ENCODE results near the gene GULP1. TPM values are rescaled to one million over a fixed set of nuclear protein-coding genes. Genes with fewer than 3 reads are reported as not detected.
A peak's percentile ranks its signal among the peaks of the same experiment; 100 is the strongest.

GULP1 gene
- polyA plus RNA-seq, 1 donor (not counting 4 experiments of a cell fraction or from before 2014, with no cell fraction given): 11.7 TPM

DNA sequence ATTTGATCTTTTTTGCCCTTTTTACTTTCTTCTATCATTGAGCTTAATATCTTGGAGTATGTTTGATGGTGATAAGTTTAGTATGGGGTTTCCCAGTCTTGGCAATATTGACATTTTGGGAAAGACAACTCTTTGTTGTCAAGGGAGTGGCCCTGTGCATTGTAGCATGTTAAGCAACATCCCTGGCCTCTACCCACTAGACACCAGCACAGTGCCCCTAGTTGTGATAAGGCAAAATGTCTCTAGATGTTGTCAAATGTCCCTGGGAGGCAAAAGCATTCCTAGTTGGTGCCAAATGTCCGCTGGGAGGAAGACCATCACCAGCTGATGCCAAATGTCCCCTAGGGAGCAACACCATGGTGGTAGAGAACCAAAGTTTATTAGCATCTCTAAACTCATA is 28.2 kb downstream of the GULP1 start:
- Histone ChIP-seq H3K79me2 (ENCODE audit: control insufficient read depth, insufficient read depth, low read length) (no peaks in the 10 kb centered on the region), H3K9me1 (ENCODE audit: control insufficient read depth, extremely low read depth, insufficient read depth, low read length) (no peaks in the 10 kb centered on the region), H3K9me3 (ENCODE audit: control insufficient read depth, low read depth, low read length) (no peaks in the 10 kb centered on the region), H3K27me3 (ENCODE audit: control insufficient read depth, extremely low read depth, insufficient read depth, low read length) (no peaks in the 10 kb centered on the region), H4K20me1 (ENCODE audit: control insufficient read depth, extremely low read depth, insufficient read depth, low read length) (no peaks in the 10 kb centered on the region), H3K4me3 (ENCODE audit: control insufficient read depth in 2 of 3, extremely low read depth in 1 of 3, insufficient read depth in 2 of 3, low read depth in 1 of 3, low read length in 3 of 3) (no peak overlapping the region), H3K9ac (ENCODE audit: control insufficient read depth, extremely low read depth, insufficient read depth, low read length) (no peak overlapping the region), H3K27ac (ENCODE audit: control insufficient read depth, insufficient read depth, low read length) (no peak overlapping the region), H3K4me1 (ENCODE audit: control insufficient read depth, extremely low read depth, insufficient read depth, low read length) (no peaks in the 10 kb centered on the region), H3K36me3 (ENCODE audit: control insufficient read depth in 2 of 2, extremely low read depth in 1 of 2, insufficient read depth in 2 of 2, low read length in 2 of 2) (no peaks in the 10 kb centered on the region), H3K4me2 (ENCODE audit: control insufficient read depth, extremely low read depth, insufficient read depth, low read depth, low read length) (no peak overlapping the region), H2AFZ (ENCODE audit: control insufficient read depth, low read length) (no peak overlapping the region)
- FAIRE-seq: peak; percentile 41
- DNase-seq (ENCODE audit: low read depth, low spot score): no peak
- TF ChIP-seq, protein P1, sequence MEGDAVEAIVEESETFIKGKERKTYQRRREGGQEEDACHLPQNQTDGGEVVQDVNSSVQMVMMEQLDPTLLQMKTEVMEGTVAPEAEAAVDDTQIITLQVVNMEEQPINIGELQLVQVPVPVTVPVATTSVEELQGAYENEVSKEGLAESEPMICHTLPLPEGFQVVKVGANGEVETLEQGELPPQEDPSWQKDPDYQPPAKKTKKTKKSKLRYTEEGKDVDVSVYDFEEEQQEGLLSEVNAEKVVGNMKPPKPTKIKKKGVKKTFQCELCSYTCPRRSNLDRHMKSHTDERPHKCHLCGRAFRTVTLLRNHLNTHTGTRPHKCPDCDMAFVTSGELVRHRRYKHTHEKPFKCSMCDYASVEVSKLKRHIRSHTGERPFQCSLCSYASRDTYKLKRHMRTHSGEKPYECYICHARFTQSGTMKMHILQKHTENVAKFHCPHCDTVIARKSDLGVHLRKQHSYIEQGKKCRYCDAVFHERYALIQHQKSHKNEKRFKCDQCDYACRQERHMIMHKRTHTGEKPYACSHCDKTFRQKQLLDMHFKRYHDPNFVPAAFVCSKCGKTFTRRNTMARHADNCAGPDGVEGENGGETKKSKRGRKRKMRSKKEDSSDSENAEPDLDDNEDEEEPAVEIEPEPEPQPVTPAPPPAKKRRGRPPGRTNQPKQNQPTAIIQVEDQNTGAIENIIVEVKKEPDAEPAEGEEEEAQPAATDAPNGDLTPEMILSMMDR (optimal IDR thresholded peaks at IDR 0.05 in 1 of 3, IDR thresholded peaks at IDR 0.05 in 1 of 3, conservative IDR thresholded peaks at IDR 0.05 in 1 of 3; ENCODE audit: extremely low read depth in 1 of 3, insufficient read depth in 2 of 3, low read length in 3 of 3): peak in 1 of 3 experiments; percentile 16
- TF ChIP-seq EZH2 (IDR thresholded peaks at IDR 0.05; ENCODE audit: low read length): no peak
- dilution Hi-C loops (cut with MboI; ENCODE audit: extremely low pct_ligation_motif_present, low sequenced_read_pairs): no loop called here

DNA sequence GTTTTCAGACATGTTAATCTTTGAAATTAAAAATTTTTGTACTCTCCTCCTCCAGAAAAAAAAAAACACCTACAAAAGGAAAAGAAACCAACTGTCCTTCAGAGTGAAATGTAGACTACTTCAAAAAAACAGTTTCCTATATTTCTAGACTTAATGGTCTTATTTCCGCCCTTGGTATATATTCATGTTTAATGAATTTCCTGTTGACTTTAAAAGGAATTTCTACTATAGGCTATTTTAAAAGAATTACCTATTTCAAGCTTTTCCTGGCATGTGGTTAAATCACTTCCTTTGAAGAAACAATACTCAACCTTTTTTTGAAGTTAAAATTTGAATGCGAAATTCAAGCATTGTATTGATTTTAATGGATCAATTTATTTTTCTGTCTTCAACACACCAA is 29.2 kb downstream of the GULP1 start:
- Histone ChIP-seq H2AFZ (ENCODE audit: control insufficient read depth, low read length) (no peak overlapping the region), H3K9me1 (ENCODE audit: control insufficient read depth, extremely low read depth, insufficient read depth, low read length) (no peaks in the 10 kb centered on the region), H3K79me2 (ENCODE audit: control insufficient read depth, insufficient read depth, low read length) (no peaks in the 10 kb centered on the region), H3K9me3 (ENCODE audit: control insufficient read depth, low read depth, low read length) (no peaks in the 10 kb centered on the region), H3K27ac (ENCODE audit: control insufficient read depth, insufficient read depth, low read length) (no peak overlapping the region), H3K9ac (ENCODE audit: control insufficient read depth, extremely low read depth, insufficient read depth, low read length) (no peak overlapping the region), H4K20me1 (ENCODE audit: control insufficient read depth, extremely low read depth, insufficient read depth, low read length) (no peaks in the 10 kb centered on the region), H3K27me3 (ENCODE audit: control insufficient read depth, extremely low read depth, insufficient read depth, low read length) (no peaks in the 10 kb centered on the region), H3K4me3 (ENCODE audit: control insufficient read depth in 2 of 3, extremely low read depth in 1 of 3, insufficient read depth in 2 of 3, low read depth in 1 of 3, low read length in 3 of 3) (no peak overlapping the region), H3K4me1 (ENCODE audit: control insufficient read depth, extremely low read depth, insufficient read depth, low read length) (no peaks in the 10 kb centered on the region), H3K36me3 (ENCODE audit: control insufficient read depth in 2 of 2, extremely low read depth in 1 of 2, insufficient read depth in 2 of 2, low read length in 2 of 2) (no peaks in the 10 kb centered on the region), H3K4me2 (ENCODE audit: control insufficient read depth, extremely low read depth, insufficient read depth, low read depth, low read length) (no peak overlapping the region)
- dilution Hi-C loops (cut with MboI; ENCODE audit: extremely low pct_ligation_motif_present, low sequenced_read_pairs): no loop called here
- no peak for DNase-seq (ENCODE audit: low read depth, low spot score)
- FAIRE-seq: no peak
- TF ChIP-seq, protein P1 (optimal IDR thresholded peaks at IDR 0.05 in 1 of 3, IDR thresholded peaks at IDR 0.05 in 1 of 3, conservative IDR thresholded peaks at IDR 0.05 in 1 of 3; ENCODE audit: extremely low read depth in 1 of 3, insufficient read depth in 2 of 3, low read length in 3 of 3): no peak
- no peak for TF ChIP-seq EZH2 (IDR thresholded peaks at IDR 0.05; ENCODE audit: low read length)
